ENCODE results near the gene ETV5.

ETV5 gene

GRCh38 chr3:186109897-186110803 is 1.3 kb upstream of the ETV5 start:
- no peak for TF ChIP-seq CTCF (IDR thresholded peaks at IDR 0.05)

DNA sequence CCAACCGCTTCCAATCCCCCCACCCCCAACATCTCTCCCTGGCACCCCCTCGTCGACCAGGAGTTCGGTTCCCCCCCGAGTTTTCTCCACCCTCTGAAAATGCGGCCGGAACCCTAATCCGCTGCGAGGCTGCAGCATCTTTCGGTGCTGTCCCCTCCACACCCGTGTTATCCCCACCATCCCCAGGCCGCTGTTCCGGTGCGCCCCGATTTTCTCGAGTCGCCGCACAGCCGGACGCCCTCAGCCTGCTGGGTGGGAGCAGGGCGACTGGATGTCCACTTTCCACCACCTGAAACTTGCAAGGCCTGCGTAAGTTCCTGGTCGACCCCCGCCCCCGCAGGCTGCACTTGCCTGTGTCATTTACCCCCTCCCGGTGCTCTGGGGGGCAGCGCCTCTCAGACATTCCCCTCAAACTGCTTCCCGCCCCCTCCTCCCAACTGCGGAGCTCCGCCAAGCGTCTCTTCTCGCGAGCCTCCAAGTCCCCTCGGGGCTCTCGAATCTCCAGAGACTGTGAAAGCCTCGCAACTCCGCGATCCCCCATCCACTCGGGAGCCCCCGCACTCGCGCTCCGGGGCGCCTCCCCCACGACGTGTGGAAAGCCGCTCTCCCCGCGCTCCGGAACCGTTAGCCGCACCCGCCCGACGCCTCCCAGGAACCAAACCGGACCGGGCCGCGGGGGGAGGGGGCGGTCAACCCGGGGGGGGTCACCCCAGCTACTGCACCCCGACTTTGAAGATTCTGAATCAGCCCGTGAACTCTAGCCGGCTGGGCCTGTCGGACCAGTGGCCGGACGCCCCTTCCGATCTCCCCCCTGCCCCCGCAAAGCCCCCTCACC is 566 bp downstream of the ETV5 start:
- TF ChIP-seq CTCF (IDR thresholded peaks at IDR 0.05): no peak

GRCh38 chr3:186107215-186108105 is 1.4 kb downstream of the ETV5 start:
- TF ChIP-seq CTCF (IDR thresholded peaks at IDR 0.05): no peak

DNA sequence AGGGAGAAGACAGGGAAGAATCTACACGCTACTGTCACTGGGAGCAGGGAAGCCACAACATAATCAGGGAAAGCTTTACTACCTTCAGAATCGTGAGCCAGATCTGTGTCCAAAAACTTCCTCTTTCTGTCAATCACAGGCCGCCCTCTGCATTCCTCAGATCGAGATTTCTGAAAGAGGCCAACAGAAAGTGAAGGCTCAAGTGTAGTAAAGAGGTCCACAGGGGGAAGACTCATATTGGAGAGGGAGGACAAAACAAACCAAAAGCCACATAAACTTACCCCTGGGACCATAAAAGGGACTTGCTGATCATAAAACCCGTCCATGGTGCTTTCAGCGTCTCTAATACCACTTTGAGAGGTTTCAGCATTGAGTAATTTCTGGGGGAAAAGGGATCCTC is 3.3 kb downstream of the ETV5 start:
- TF ChIP-seq CTCF (IDR thresholded peaks at IDR 0.05): no peak

GRCh38 chr3:186102687-186103086 is 6.2 kb downstream of the ETV5 start:
- no peak for TF ChIP-seq CTCF (IDR thresholded peaks at IDR 0.05)

GRCh38 chr3:186100398-186100797 is 8.5 kb downstream of the ETV5 start:
- TF ChIP-seq CTCF (IDR thresholded peaks at IDR 0.05): no peak

DNA sequence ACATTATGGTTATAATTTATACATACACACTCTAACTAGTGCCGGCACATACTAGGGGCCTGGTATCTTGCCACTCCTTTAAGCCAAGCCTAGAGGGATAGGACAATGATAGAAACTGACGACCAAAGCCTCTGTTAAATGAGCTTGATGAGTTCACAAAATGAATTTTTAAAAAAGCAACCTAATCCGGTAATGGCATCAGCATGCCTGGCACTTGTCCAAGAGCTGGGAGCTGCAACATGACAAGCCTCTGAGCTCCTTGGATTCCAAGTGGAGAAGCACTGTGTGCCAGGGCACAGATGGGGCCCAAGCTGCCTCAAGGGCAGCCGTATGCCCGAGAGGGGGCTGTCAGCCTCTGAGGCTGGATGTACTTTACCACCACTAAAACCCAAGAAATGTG is 9.7 kb downstream of the ETV5 start:
- TF ChIP-seq CTCF (IDR thresholded peaks at IDR 0.05): no peak
